ENCODE results near the gene AHCYL1.

GRCh38 chr1:110067479-110067892 is 82.9 kb downstream of the AHCYL1 start:
- no peak for TF ChIP-seq CTCF (IDR thresholded peaks at IDR 0.05)
- no peak for TF ChIP-seq POLR2A (IDR thresholded peaks at IDR 0.05)
